WTC11 (cell line): ENCODE results near the gene TMEM175. TPM values are rescaled to one million over a fixed set of nuclear protein-coding genes. Genes with fewer than 3 reads are reported as not detected.

Experiments
- ATAC-seq: fragments of 200-7000 bp; cut with Tn5 transposase; 2 replicates; pipeline ENCODE4 v1.10.0; 2021; ENCODE audit warnings: mild to moderate bottlenecking, moderate library complexity
- CTCF ChIA-PET: fragments of 300-600 bp; sonication (Branson Sonifier 250); formaldehyde crosslinking; loops from one replicate; lab custom pipeline; 2021; ENCODE audit warnings: antibody characterized with exemption; lab: Charles Lee
- POLR2A ChIA-PET: fragments of 350-600 bp; sonication (Branson Sonifier 250); formaldehyde crosslinking; loops from one replicate; lab custom pipeline; 2021; ENCODE audit warnings: antibody characterized with exemption; lab: Charles Lee
- DNase-seq: peaks from one replicate; pipeline ENCODE4 v3.0.0; 2021; ENCODE audit warnings: low spot score
- H3K27ac Mint-ChIP-seq: 2 replicates; pipeline ENCODE4 v1.8.0; 2021; ENCODE audit warnings: mixed read lengths
- H3K27me3 Mint-ChIP-seq: 2 replicates; pipeline ENCODE4 v1.8.0; 2021; ENCODE audit warnings: low read depth, mild to moderate bottlenecking, moderate library complexity, mixed read lengths
- H3K36me3 Mint-ChIP-seq: 2 replicates; pipeline ENCODE4 v1.8.0; 2021; ENCODE audit warnings: mixed read lengths
- H3K4me1 Mint-ChIP-seq: 2 replicates; pipeline ENCODE4 v1.8.0; 2022; ENCODE audit warnings: mixed read lengths
- H3K4me3 Mint-ChIP-seq: 2 replicates; pipeline ENCODE4 v1.8.0; 2021; ENCODE audit warnings: mild to moderate bottlenecking, moderate library complexity, mixed read lengths
- H3K9me3 Mint-ChIP-seq: 2 replicates; pipeline ENCODE4 v1.8.0; 2021; ENCODE audit warnings: mixed read lengths
- CREB1 ChIP-seq: sonication (generic); formaldehyde crosslinking; IDR thresholded peaks from 2 replicates; pipeline ENCODE4 v1.8.0; 2023; ENCODE audit warnings: mild to moderate bottlenecking, missing genetic modification reagents
- ELF4 ChIP-seq: sonication (generic); formaldehyde crosslinking; IDR thresholded peaks from 2 replicates; pipeline ENCODE4 v1.8.1; 2022; ENCODE audit warnings: low read depth, mild to moderate bottlenecking, moderate library complexity, missing genetic modification reagents
- FOXK1 ChIP-seq: sonication (generic); formaldehyde crosslinking; IDR thresholded peaks from 2 replicates; pipeline ENCODE4 v1.8.0; 2022; ENCODE audit warnings: mild to moderate bottlenecking, moderate library complexity, missing genetic modification reagents
- FOXP1 ChIP-seq: sonication (generic); formaldehyde crosslinking; IDR thresholded peaks from 2 replicates; pipeline ENCODE4 v1.8.0; 2022; ENCODE audit warnings: missing genetic modification reagents, mild to moderate bottlenecking, moderate library complexity, borderline replicate concordance
- NFATC4 ChIP-seq: fragments of 250-450 bp; sonication (Bioruptor Pico); IDR thresholded peaks from 2 replicates; pipeline ENCODE4 v1.9.0; 2021; ENCODE audit warnings: mild to moderate bottlenecking
- NR3C1 ChIP-seq: sonication (generic); formaldehyde crosslinking; conservative IDR thresholded peaks from 2 replicates; pipeline ENCODE4 v1.8.1; 2023; ENCODE audit warnings: low read depth, mild to moderate bottlenecking, missing genetic modification reagents
- RELA ChIP-seq: sonication (generic); formaldehyde crosslinking; IDR thresholded peaks from 2 replicates; pipeline ENCODE4 v1.8.1; 2022; ENCODE audit warnings: missing genetic modification reagents, mild to moderate bottlenecking, borderline replicate concordance
- RORB ChIP-seq: fragments of 250-450 bp; sonication (Bioruptor Pico); IDR thresholded peaks from 2 replicates; pipeline ENCODE4 v1.9.0; 2021; ENCODE audit warnings: mild to moderate bottlenecking
- SMAD3 ChIP-seq: sonication (generic); formaldehyde crosslinking; IDR thresholded peaks from 2 replicates; pipeline ENCODE4 v1.8.0; 2022; ENCODE audit warnings: missing genetic modification reagents, mild to moderate bottlenecking, borderline replicate concordance
- ZNF121 ChIP-seq: sonication (generic); formaldehyde crosslinking; IDR thresholded peaks from 2 replicates; pipeline ENCODE4 v1.8.0; 2023; ENCODE audit warnings: missing genetic modification reagents
- ZNF138 ChIP-seq: sonication (generic); formaldehyde crosslinking; conservative IDR thresholded peaks from 2 replicates; pipeline ENCODE4 v1.8.1; 2022; ENCODE audit warnings: mild to moderate bottlenecking, moderate library complexity, missing genetic modification reagents
- ZNF219 ChIP-seq: sonication (generic); formaldehyde crosslinking; IDR thresholded peaks from 2 replicates; pipeline ENCODE4 v1.8.0; 2023; ENCODE audit warnings: missing genetic modification reagents, mild to moderate bottlenecking, borderline replicate concordance
- total RNA-seq: library from RNA; stranded (reverse); gene quantifications from 3 replicates; pipeline ENCODE4 v1.2.3, GENCODE V29; 2021
- TF ChIP-seq, protein P1 (sequence below): sonication (generic); formaldehyde crosslinking; IDR thresholded peaks from 2 replicates; pipeline ENCODE4 v1.8.1; 2023; ENCODE audit warnings: mild to moderate bottlenecking, missing genetic modification reagents
- TF ChIP-seq, protein P2 (sequence below): sonication (generic); formaldehyde crosslinking; IDR thresholded peaks from 2 replicates; pipeline ENCODE4 v1.8.0; 2023; ENCODE audit warnings: mild to moderate bottlenecking, missing genetic modification reagents
- TF ChIP-seq, protein P3 (sequence below): sonication (generic); formaldehyde crosslinking; IDR thresholded peaks from 2 replicates; pipeline ENCODE4 v1.8.1; 2022; ENCODE audit warnings: mild to moderate bottlenecking, moderate library complexity, missing genetic modification reagents
- TF ChIP-seq, protein P4 (sequence below): sonication (generic); formaldehyde crosslinking; IDR thresholded peaks from 2 replicates; pipeline ENCODE4 v1.8.0; 2022; ENCODE audit warnings: missing genetic modification reagents
- TF ChIP-seq, protein P5 (sequence below): sonication (generic); formaldehyde crosslinking; IDR thresholded peaks from 2 replicates; pipeline ENCODE4 v1.8.1; 2023; ENCODE audit warnings: mild to moderate bottlenecking, missing genetic modification reagents, moderate library complexity
- TF ChIP-seq, protein P6 (sequence below): sonication (generic); formaldehyde crosslinking; IDR thresholded peaks from 2 replicates; pipeline ENCODE4 v1.8.1; 2023; ENCODE audit warnings: mild to moderate bottlenecking, moderate library complexity, missing genetic modification reagents
- TF ChIP-seq, protein P7 (sequence below): fragments of 250-450 bp; sonication (Bioruptor Pico); IDR thresholded peaks from 2 replicates; pipeline ENCODE4 v1.8.0; 2021; ENCODE audit warnings: mild to moderate bottlenecking

Gene TMEM175
- total RNA-seq, 1 experiment from 2014 or later, result 9.2 TPM

DNA sequence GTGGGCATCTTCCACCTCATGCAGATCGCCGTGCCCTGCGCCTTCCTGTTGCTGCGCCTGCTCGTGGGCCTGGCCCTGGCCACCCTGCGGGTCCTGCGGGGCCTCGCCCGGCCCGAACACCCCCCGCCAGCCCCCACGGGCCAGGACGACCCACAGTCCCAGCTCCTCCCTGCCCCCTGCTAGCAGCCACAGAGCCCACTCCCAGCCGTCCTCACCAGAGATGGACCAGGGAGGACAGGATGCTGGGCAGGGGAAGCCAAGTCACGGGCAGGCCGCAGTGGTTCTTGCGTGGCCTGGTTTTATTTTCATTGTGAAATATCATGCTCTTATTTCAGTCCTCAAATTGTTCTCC is 26.0 kb downstream of the TMEM175 start:
- ATAC-seq, result no peak
- POLR2A ChIA-PET, result no interaction called here
- TF ChIP-seq, protein P1, sequence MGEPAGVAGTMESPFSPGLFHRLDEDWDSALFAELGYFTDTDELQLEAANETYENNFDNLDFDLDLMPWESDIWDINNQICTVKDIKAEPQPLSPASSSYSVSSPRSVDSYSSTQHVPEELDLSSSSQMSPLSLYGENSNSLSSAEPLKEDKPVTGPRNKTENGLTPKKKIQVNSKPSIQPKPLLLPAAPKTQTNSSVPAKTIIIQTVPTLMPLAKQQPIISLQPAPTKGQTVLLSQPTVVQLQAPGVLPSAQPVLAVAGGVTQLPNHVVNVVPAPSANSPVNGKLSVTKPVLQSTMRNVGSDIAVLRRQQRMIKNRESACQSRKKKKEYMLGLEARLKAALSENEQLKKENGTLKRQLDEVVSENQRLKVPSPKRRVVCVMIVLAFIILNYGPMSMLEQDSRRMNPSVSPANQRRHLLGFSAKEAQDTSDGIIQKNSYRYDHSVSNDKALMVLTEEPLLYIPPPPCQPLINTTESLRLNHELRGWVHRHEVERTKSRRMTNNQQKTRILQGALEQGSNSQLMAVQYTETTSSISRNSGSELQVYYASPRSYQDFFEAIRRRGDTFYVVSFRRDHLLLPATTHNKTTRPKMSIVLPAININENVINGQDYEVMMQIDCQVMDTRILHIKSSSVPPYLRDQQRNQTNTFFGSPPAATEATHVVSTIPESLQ (CRISPR knock-in tag), result no peak
- no peak for TF ChIP-seq FOXK1
- no peak for TF ChIP-seq SMAD3 (CRISPR knock-in tag)
- TF ChIP-seq, protein P2, sequence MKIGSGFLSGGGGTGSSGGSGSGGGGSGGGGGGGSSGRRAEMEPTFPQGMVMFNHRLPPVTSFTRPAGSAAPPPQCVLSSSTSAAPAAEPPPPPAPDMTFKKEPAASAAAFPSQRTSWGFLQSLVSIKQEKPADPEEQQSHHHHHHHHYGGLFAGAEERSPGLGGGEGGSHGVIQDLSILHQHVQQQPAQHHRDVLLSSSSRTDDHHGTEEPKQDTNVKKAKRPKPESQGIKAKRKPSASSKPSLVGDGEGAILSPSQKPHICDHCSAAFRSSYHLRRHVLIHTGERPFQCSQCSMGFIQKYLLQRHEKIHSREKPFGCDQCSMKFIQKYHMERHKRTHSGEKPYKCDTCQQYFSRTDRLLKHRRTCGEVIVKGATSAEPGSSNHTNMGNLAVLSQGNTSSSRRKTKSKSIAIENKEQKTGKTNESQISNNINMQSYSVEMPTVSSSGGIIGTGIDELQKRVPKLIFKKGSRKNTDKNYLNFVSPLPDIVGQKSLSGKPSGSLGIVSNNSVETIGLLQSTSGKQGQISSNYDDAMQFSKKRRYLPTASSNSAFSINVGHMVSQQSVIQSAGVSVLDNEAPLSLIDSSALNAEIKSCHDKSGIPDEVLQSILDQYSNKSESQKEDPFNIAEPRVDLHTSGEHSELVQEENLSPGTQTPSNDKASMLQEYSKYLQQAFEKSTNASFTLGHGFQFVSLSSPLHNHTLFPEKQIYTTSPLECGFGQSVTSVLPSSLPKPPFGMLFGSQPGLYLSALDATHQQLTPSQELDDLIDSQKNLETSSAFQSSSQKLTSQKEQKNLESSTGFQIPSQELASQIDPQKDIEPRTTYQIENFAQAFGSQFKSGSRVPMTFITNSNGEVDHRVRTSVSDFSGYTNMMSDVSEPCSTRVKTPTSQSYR (CRISPR knock-in tag), result no peak
- TF ChIP-seq, protein P3, sequence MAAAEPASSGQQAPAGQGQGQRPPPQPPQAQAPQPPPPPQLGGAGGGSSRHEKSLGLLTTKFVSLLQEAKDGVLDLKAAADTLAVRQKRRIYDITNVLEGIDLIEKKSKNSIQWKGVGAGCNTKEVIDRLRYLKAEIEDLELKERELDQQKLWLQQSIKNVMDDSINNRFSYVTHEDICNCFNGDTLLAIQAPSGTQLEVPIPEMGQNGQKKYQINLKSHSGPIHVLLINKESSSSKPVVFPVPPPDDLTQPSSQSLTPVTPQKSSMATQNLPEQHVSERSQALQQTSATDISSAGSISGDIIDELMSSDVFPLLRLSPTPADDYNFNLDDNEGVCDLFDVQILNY (CRISPR knock-in tag), result no peak
- TF ChIP-seq ZNF138 (CRISPR knock-in tag), result no peak
- TF ChIP-seq RORB (CRISPR knock-in tag), result no peak
- TF ChIP-seq ELF4 (CRISPR knock-in tag), result no peak
- TF ChIP-seq FOXP1, result no peak
- TF ChIP-seq CREB1 (CRISPR knock-in tag), result no peak
- TF ChIP-seq, protein P4, sequence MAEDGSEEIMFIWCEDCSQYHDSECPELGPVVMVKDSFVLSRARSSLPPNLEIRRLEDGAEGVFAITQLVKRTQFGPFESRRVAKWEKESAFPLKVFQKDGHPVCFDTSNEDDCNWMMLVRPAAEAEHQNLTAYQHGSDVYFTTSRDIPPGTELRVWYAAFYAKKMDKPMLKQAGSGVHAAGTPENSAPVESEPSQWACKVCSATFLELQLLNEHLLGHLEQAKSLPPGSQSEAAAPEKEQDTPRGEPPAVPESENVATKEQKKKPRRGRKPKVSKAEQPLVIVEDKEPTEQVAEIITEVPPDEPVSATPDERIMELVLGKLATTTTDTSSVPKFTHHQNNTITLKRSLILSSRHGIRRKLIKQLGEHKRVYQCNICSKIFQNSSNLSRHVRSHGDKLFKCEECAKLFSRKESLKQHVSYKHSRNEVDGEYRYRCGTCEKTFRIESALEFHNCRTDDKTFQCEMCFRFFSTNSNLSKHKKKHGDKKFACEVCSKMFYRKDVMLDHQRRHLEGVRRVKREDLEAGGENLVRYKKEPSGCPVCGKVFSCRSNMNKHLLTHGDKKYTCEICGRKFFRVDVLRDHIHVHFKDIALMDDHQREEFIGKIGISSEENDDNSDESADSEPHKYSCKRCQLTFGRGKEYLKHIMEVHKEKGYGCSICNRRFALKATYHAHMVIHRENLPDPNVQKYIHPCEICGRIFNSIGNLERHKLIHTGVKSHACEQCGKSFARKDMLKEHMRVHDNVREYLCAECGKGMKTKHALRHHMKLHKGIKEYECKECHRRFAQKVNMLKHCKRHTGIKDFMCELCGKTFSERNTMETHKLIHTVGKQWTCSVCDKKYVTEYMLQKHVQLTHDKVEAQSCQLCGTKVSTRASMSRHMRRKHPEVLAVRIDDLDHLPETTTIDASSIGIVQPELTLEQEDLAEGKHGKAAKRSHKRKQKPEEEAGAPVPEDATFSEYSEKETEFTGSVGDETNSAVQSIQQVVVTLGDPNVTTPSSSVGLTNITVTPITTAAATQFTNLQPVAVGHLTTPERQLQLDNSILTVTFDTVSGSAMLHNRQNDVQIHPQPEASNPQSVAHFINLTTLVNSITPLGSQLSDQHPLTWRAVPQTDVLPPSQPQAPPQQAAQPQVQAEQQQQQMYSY (CRISPR knock-in tag), result no peak
- TF ChIP-seq, protein P5, sequence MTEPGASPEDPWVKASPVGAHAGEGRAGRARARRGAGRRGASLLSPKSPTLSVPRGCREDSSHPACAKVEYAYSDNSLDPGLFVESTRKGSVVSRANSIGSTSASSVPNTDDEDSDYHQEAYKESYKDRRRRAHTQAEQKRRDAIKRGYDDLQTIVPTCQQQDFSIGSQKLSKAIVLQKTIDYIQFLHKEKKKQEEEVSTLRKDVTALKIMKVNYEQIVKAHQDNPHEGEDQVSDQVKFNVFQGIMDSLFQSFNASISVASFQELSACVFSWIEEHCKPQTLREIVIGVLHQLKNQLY, result no peak
- TF ChIP-seq ZNF219 (CRISPR knock-in tag), result no peak
- TF ChIP-seq RELA (CRISPR knock-in tag), result no peak
- TF ChIP-seq, all 79 proteins: peak for 0
- no peaks in the 10 kb centered on the region for H3K36me3 Mint-ChIP-seq
- CTCF ChIA-PET, result no interaction called here
- no peaks in the 10 kb centered on the region for H3K9me3 Mint-ChIP-seq
- peak overlapping the region; percentile 36; the same call in 1 of the 2 replicates for H3K27ac Mint-ChIP-seq
- DNase-seq, result no peak
- H3K4me3 Mint-ChIP-seq, result no peak overlapping the region
- no peaks in the 10 kb centered on the region for H3K27me3 Mint-ChIP-seq
- H3K4me1 Mint-ChIP-seq, result no peaks in the 10 kb centered on the region

DNA sequence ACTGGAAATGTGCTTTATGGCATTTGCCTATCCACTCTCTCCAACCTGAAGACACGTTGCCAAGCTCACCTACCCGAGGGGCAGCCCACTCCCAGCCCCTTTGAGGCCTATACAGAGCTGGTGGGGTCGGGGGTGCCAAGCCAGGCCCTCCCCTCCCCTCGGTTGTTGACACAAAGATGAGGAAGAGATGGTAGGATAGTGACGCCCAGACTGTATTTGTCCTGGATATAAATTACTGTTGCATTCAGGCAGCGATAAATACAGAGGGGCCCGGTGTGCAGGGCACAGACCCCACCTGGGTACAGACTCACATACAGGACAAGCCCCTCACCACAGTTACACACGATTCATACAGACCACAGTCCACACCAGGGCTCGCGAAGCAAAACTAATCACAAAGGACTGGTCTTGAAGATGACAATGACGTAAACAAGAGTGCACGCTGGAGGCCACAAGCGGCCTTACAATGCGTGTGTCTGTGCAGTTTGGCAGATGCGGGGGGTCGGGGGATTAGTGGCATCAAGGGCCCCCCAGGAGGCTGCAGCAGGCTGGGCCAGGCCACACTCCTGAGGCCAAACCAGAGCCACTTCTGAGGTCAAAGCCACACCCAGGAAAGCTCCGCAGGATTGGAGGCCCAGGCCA is 26.6 kb downstream of the TMEM175 start:
- no peaks in the 10 kb centered on the region for H3K36me3 Mint-ChIP-seq
- DNase-seq (no peak), ATAC-seq (no peak)
- H3K27ac Mint-ChIP-seq, result peak overlapping the region; percentile 42; the same call in 1 of the 2 replicates
- H3K27me3 Mint-ChIP-seq, result no peaks in the 10 kb centered on the region
- H3K4me1 Mint-ChIP-seq, result no peaks in the 10 kb centered on the region
- no peaks in the 10 kb centered on the region for H3K9me3 Mint-ChIP-seq
- ChIA-PET CTCF (no interaction called here), POLR2A (interaction anchor here (0.6 kb wide), 1 partner anchor 17 kb away, joined by 4 read pairs; no protein-coding TSS in a partner anchor)
- H3K4me3 Mint-ChIP-seq, result no peak overlapping the region
- TF ChIP-seq ZNF121 (CRISPR knock-in tag) (no peak), NFATC4 (CRISPR knock-in tag) (no peak), NR3C1 (CRISPR knock-in tag) (no peak)
- TF ChIP-seq, protein P6, sequence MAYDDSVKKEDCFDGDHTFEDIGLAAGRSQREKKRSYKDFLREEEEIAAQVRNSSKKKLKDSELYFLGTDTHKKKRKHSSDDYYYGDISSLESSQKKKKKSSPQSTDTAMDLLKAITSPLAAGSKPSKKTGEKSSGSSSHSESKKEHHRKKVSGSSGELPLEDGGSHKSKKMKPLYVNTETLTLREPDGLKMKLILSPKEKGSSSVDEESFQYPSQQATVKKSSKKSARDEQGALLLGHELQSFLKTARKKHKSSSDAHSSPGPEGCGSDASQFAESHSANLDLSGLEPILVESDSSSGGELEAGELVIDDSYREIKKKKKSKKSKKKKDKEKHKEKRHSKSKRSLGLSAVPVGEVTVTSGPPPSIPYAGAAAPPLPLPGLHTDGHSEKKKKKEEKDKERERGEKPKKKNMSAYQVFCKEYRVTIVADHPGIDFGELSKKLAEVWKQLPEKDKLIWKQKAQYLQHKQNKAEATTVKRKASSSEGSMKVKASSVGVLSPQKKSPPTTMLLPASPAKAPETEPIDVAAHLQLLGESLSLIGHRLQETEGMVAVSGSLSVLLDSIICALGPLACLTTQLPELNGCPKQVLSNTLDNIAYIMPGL (CRISPR knock-in tag), result no peak
- TF ChIP-seq, protein P7, sequence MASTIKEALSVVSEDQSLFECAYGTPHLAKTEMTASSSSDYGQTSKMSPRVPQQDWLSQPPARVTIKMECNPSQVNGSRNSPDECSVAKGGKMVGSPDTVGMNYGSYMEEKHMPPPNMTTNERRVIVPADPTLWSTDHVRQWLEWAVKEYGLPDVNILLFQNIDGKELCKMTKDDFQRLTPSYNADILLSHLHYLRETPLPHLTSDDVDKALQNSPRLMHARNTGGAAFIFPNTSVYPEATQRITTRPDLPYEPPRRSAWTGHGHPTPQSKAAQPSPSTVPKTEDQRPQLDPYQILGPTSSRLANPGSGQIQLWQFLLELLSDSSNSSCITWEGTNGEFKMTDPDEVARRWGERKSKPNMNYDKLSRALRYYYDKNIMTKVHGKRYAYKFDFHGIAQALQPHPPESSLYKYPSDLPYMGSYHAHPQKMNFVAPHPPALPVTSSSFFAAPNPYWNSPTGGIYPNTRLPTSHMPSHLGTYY (CRISPR knock-in tag), result no peak
